Natural killer cell (primary cell): ENCODE data around the gene CABP4. TPM values are rescaled to one million over a fixed set of nuclear protein-coding genes. Genes with fewer than 3 reads are reported as not detected.

Experiments
- ATAC-seq, 3 donors: fragments of 150-1000 bp in 2 of 3; fragments of 200-7000 bp in 1 of 3; cut with Tn5 transposase; 1 replicate in 1 of 3; 2 replicates in 2 of 3; pipeline ENCODE4 v1.10.0; 2021; ENCODE audit warnings: mild to moderate bottlenecking in 2 of 3, moderate library complexity in 2 of 3
- DNase-seq, 2 donors: peaks; one replicate each; pipeline versions ENCODE4 v3.0.0 to v3.0.0-alpha.2; 2013 to 2021; ENCODE audit warnings: mixed read lengths in 1 of 2
- H3K27ac ChIP-seq: one replicate; pipeline ENCODE4 v1.5.1; 2013; ENCODE audit warnings: mild to moderate bottlenecking, low read length
- H3K27me3 ChIP-seq: one replicate; pipeline ENCODE4 v1.6.1; 2013; ENCODE audit warnings: low read length; ENCODE audit not compliant: control insufficient read depth, insufficient read depth
- H3K36me3 ChIP-seq: one replicate; pipeline ENCODE4 v1.6.1; 2013; ENCODE audit warnings: low read length; ENCODE audit not compliant: control insufficient read depth, insufficient read depth
- H3K4me1 ChIP-seq: one replicate; pipeline ENCODE4 v1.6.1; 2013; ENCODE audit warnings: low read length; ENCODE audit not compliant: control insufficient read depth, insufficient read depth
- H3K4me3 ChIP-seq: one replicate; pipeline ENCODE4 v1.5.1; 2013; ENCODE audit warnings: low read length
- H3K9me3 ChIP-seq: one replicate; pipeline ENCODE4 v1.6.1; 2013; ENCODE audit warnings: low read length; ENCODE audit not compliant: control insufficient read depth, insufficient read depth
- H3K27ac Mint-ChIP-seq, 2 donors: one replicate each; pipeline ENCODE4 v1.8.0; 2022; ENCODE audit warnings: mild to moderate bottlenecking in 2 of 2, mixed read lengths in 2 of 2, moderate library complexity in 1 of 2
- H3K27me3 Mint-ChIP-seq, 2 donors: one replicate each; pipeline ENCODE4 v1.8.0; 2022; ENCODE audit warnings: low read depth in 2 of 2, mixed read lengths in 2 of 2
- H3K36me3 Mint-ChIP-seq: one replicate; pipeline ENCODE4 v1.8.0; 2022; ENCODE audit warnings: mixed read lengths
- H3K4me1 Mint-ChIP-seq, 2 donors: one replicate each; pipeline ENCODE4 v1.8.0; 2022; ENCODE audit warnings: mixed read lengths in 2 of 2
- H3K4me3 Mint-ChIP-seq: one replicate; pipeline ENCODE4 v1.8.0; 2022; ENCODE audit warnings: mild to moderate bottlenecking, moderate library complexity, mixed read lengths
- H3K9me3 Mint-ChIP-seq, 2 donors: one replicate each; pipeline ENCODE4 v1.8.0; 2022; ENCODE audit warnings: mixed read lengths in 2 of 2
- CTCF ChIP-seq: fragments of 200-600 bp; IDR thresholded peaks from one replicate; pipeline ENCODE4 v1.8.0; 2022; ENCODE audit warnings: antibody characterized with exemption
- WGBS: methylation state at CpG from one replicate; pipeline ENCODE4 v1.1.7; 2013; ENCODE audit warnings: missing lambda C conversion rate; ENCODE audit not compliant: insufficient coverage; 5-methylcytosine and 5-hydroxymethylcytosine counted together
- intact Hi-C: fragments of 100-400 bp; cut with micrococcal nuclease; formaldehyde crosslinking; loops from one replicate; pipeline ENCODE4 v1.14.2; 2022
- total RNA-seq, 4 donors: library from RNA; stranded (reverse); fragments of 120-200 nt in 1 of 4; gene quantifications; one replicate each; pipeline versions ENCODE4 v1.2.3 to v1.2.4, GENCODE V29; 2013 to 2022

The CABP4 gene
- total RNA-seq, 3 donors from 2014 or later (not counting 1 experiment from before 2014, with no cell fraction given), result 12.9 to 22.8 (median 21.3) TPM

GRCh38 chr11:67495234-67496005 is 40.3 kb downstream of the CABP4 start:
- intact Hi-C loops, result no loop called here
- H3K36me3 ChIP-seq, result peaks cover 84% of the 10 kb centered on the region

GRCh38 chr11:67496113-67496512 is 41.0 kb downstream of the CABP4 start:
- Histone ChIP-seq H3K36me3 (peaks cover 84% of the 10 kb centered on the region), H3K27me3 (no peaks in the 10 kb centered on the region), H3K4me3 (no peak overlapping the region), H3K4me1 (no peaks in the 10 kb centered on the region), H3K27ac (no peak overlapping the region), H3K9me3 (no peaks in the 10 kb centered on the region)
- H3K27ac Mint-ChIP-seq, result peak overlapping the region in 1 of 2 donors; percentile 49
- intact Hi-C loops, result no loop called here
- H3K36me3 Mint-ChIP-seq, result peaks cover 7% of the 10 kb centered on the region
- no peaks in the 10 kb centered on the region for H3K27me3 Mint-ChIP-seq
- DNase-seq (no peak), ATAC-seq (no peak)
- TF ChIP-seq CTCF, result no peak
- H3K9me3 Mint-ChIP-seq, result no peaks in the 10 kb centered on the region
- WGBS, result 96% methylated on average over 12 of the region's 12 CpGs
- H3K4me3 Mint-ChIP-seq, result no peak overlapping the region
- peaks cover 6 to 8% of the 10 kb centered on the region in 2 donors for H3K4me1 Mint-ChIP-seq

More at GRCh38 chr11:67495234-67496005, 40.3 kb downstream of the CABP4 start:
- Mint-ChIP-seq H3K27ac (no peak overlapping the region), H3K4me3 (no peak overlapping the region), H3K27me3 (no peaks in the 10 kb centered on the region), H3K9me3 (no peaks in the 10 kb centered on the region), H3K4me1 (peaks cover 0 to under 1% of the 10 kb centered on the region in 2 donors), H3K36me3 (no peaks in the 10 kb centered on the region)
- H3K4me3 ChIP-seq, result no peak overlapping the region
- 94% methylated on average over 13 of the region's 16 CpGs for whole genome bisulfite sequencing
- no peaks in the 10 kb centered on the region for H3K4me1 ChIP-seq
- no peak for ATAC-seq
- H3K9me3 ChIP-seq, result no peaks in the 10 kb centered on the region
- TF ChIP-seq CTCF, result no peak
- no peaks in the 10 kb centered on the region for H3K27me3 ChIP-seq
- no peak overlapping the region for H3K27ac ChIP-seq
- no peak for DNase-seq

- Histone ChIP-seq H3K27me3 (no peaks in the 10 kb centered on the region), H3K4me3 (no peak overlapping the region), H3K9me3 (no peaks in the 10 kb centered on the region), H3K4me1 (no peaks in the 10 kb centered on the region), H3K27ac (no peak overlapping the region), H3K36me3 (peaks cover 83% of the 10 kb centered on the region)
- no peak for ATAC-seq
- Mint-ChIP-seq H3K27ac (no peak overlapping the region), H3K36me3 (peaks cover 7% of the 10 kb centered on the region), H3K4me1 (peaks cover 11 to 12% of the 10 kb centered on the region in 2 donors), H3K27me3 (no peaks in the 10 kb centered on the region), H3K4me3 (no peak overlapping the region), H3K9me3 (no peaks in the 10 kb centered on the region)
- 98% methylated on average over 21 of the region's 21 CpGs for WGBS
- intact Hi-C loops, result no loop called here
- no peak for DNase-seq
- TF ChIP-seq CTCF, result no peak
Measured at GRCh38 chr11:67497656-67498291, 42.6 kb downstream of the CABP4 start.
